GM12865 (cell line): ENCODE measurements around the gene NEMP1.
"Not testable (repeated sequence)": the region's sequence is repeated elsewhere in the genome, so short reads cannot be mapped to it uniquely, and the experiment has no call there.

Experiments
- DNase-seq: peaks from one replicate; pipeline ENCODE4 v3.0.0; 2010; ENCODE audit warnings: low read depth
- H3K4me3 ChIP-seq: 2 replicates; pipeline ENCODE4 v1.5.1; 2011; ENCODE audit warnings: mild to moderate bottlenecking, low read depth, low read length, control low read depth
- CTCF ChIP-seq: IDR thresholded peaks from 2 replicates; pipeline ENCODE4 v1.5.1; 2011; ENCODE audit warnings: low read length, control low read depth, low read depth, inconsistent platforms; ENCODE audit not compliant: insufficient read depth; ENCODE audit errors: missing control alignments

Gene NEMP1

GRCh38 chr12:57124261-57124877 is 45.8 kb upstream of the NEMP1 start:
- DNase-seq: peak; percentile 78
- TF ChIP-seq CTCF: peak; percentile 92
- no peak overlapping the region for H3K4me3 ChIP-seq

DNA sequence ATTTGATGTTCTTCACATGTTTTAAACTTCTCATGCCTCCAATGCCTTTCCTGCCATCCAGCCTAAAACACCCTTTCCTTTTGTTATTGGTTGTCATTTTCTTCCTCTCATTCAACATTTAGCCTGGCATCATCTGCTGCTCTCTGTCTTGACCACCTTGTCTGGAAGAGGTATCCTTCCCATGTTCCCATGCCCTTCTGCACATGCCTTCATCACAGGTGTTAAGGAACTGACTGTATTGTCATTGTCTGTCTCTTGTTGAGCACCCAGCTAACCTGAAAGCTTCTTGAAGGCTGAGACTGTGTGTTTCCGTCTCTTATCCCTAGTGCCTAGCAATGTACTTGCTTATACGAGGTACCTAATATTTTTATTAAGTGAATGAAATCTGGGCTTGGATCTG is 45.2 kb upstream of the NEMP1 start:
- no peak for DNase-seq
- TF ChIP-seq CTCF: no peak
- H3K4me3 ChIP-seq: no peak overlapping the region

- DNase-seq, H3K4me3 ChIP-seq: not testable (repeated sequence)
Observed at GRCh38 chr12:57120718-57121117, 42.1 kb upstream of the NEMP1 start.

GRCh38 chr12:57119294-57120085 is 40.9 kb upstream of the NEMP1 start:
- no peak overlapping the region for H3K4me3 ChIP-seq
- no peak for DNase-seq
- no peak for TF ChIP-seq CTCF

GRCh38 chr12:57118711-57119271 is 40.2 kb upstream of the NEMP1 start:
- DNase-seq: peak; percentile 24
- no peak for TF ChIP-seq CTCF
- H3K4me3 ChIP-seq: no peak overlapping the region

DNA sequence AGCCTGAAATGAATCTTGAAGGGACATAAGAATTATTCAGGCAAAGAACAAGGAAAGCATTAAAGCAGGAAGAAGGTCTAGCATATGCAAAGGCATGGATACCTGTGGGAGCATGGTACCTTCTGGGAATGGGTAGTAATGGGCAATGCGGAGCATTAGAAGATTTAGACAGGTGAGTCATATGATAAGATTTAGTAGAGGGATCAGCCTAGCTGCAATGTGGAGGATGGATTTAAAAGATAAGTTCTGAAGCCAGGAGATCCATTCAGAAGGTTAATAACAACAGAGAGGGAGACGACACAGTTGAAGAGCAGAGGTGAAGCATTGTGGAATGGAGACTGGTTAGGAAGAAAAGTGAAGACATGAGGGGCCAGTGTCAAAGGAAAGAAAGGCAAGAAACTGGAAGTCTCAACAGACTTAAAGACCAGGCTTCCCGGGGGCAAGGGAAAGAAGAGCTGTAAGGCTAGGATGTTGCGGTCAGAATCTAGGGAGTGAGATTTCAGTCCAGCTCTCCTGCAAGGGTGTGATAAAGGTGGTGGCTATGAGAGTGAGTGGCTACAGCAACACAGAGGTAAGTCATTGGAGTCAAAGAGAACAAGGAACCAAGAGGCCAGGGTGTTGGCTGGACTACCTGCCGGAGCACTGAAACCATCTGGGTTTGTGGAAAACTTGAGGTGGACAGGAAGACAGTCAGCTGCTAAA is 38.1 kb upstream of the NEMP1 start:
- no peak overlapping the region for H3K4me3 ChIP-seq
- no peak for DNase-seq
- TF ChIP-seq CTCF: no peak
